ENCODE measurements around the gene CAMKK1. TPM values are rescaled to one million over a fixed set of nuclear protein-coding genes. Genes with fewer than 3 reads are reported as not detected.

CAMKK1 gene
- total and polyA plus RNA-seq, 2 donors (not counting 3 experiments of a cell fraction or from before 2014, with no cell fraction given): 4.5 to 6.1 TPM

DNA sequence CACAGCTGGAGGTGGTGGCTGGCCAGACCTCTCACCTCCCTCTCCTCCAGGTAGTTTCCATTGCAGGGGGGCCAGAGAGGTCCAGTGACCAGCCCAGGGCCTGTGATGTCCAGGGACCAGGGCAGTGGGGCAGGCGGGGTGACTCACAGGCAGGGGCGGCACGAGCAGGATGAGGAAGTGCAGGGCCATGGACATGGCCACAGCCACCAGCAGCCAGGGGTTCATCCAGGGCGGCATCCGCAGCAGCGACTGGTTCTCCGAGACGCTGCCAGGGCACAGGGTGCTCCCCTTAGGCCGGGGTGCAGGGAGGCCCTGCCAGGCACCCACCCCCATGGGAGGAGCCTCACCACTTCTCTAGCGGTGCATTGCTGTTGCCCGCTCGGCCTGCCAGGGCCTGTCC lies 36.3 kb upstream of the CAMKK1 start:
- ChIA-PET CTCF (interaction anchor here (2.6 kb wide), 1 partner anchor 16 kb away, joined by 17 read pairs; no protein-coding TSS in a partner anchor), POLR2A (no interaction called here)
- Histone ChIP-seq H3K27ac (ENCODE audit: insufficient read depth, low read depth, low read length) (no peak overlapping the region), H3K9ac (replicated peaks; ENCODE audit: extremely low read depth, insufficient read depth, low read length) (no peak overlapping the region), H4K20me1 (replicated peaks; ENCODE audit: control insufficient read depth, extremely low read depth, insufficient read depth, low read length) (no peaks in the 10 kb centered on the region), H3K27me3 (ENCODE audit: control insufficient read depth in 2 of 2, insufficient read depth in 2 of 2, low read length in 2 of 2) (no peaks in the 10 kb centered on the region), H3K9me3 (replicated peaks; ENCODE audit: control insufficient read depth, insufficient read depth, low read length) (no peaks in the 10 kb centered on the region), H3K4me3 (replicated peaks in 1 of 3; ENCODE audit: insufficient read depth in 1 of 3, low read depth in 1 of 3, low read length in 3 of 3) (no peak overlapping the region), H3K79me2 (ENCODE audit: control insufficient read depth, insufficient read depth, low read length) (no peaks in the 10 kb centered on the region), H2AFZ (ENCODE audit: low read depth, low read length) (no peak overlapping the region), H3K4me1 (ENCODE audit: control insufficient read depth, extremely low read depth, insufficient read depth, low read length) (no peaks in the 10 kb centered on the region), H3K9me1 (replicated peaks; ENCODE audit: control insufficient read depth, extremely low read depth, insufficient read depth, low read length) (no peaks in the 10 kb centered on the region), H3K36me3 (ENCODE audit: control insufficient read depth in 2 of 2, extremely low read depth in 1 of 2, insufficient read depth in 2 of 2, low read length in 2 of 2) (no peaks in the 10 kb centered on the region), H3K4me2 (ENCODE audit: insufficient read depth, low read length) (no peak overlapping the region)
- dilution Hi-C loops (cut with MboI; ENCODE audit: extremely low pct_ligation_motif_present, low sequenced_read_pairs): no loop called here
- DNase-seq (ENCODE audit: low read depth, low spot score) (no peak), FAIRE-seq (no peak)
- intact Hi-C loops (cut with micrococcal nuclease): no loop called here
- no TSS peak for BruUV-seq (replicated peaks)
- no peak for TF ChIP-seq GATA2 (IDR thresholded peaks at IDR 0.05; ENCODE audit: insufficient read depth, insufficient read length, low read depth, low read length)
- no peak for TF ChIP-seq POLR2A (IDR thresholded peaks at IDR 0.05; ENCODE audit: low read depth, low read length)
- TF ChIP-seq FOS (IDR thresholded peaks at IDR 0.05; ENCODE audit: borderline replicate concordance, insufficient read depth, low read length): no peak
- no peak for TF ChIP-seq POLR2AphosphoS5 (IDR thresholded peaks at IDR 0.05; ENCODE audit: insufficient read depth, low read depth, low read length)
- TF ChIP-seq, protein P1, sequence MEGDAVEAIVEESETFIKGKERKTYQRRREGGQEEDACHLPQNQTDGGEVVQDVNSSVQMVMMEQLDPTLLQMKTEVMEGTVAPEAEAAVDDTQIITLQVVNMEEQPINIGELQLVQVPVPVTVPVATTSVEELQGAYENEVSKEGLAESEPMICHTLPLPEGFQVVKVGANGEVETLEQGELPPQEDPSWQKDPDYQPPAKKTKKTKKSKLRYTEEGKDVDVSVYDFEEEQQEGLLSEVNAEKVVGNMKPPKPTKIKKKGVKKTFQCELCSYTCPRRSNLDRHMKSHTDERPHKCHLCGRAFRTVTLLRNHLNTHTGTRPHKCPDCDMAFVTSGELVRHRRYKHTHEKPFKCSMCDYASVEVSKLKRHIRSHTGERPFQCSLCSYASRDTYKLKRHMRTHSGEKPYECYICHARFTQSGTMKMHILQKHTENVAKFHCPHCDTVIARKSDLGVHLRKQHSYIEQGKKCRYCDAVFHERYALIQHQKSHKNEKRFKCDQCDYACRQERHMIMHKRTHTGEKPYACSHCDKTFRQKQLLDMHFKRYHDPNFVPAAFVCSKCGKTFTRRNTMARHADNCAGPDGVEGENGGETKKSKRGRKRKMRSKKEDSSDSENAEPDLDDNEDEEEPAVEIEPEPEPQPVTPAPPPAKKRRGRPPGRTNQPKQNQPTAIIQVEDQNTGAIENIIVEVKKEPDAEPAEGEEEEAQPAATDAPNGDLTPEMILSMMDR (IDR thresholded peaks at IDR 0.05; ENCODE audit: extremely low read depth in 1 of 2, insufficient read depth in 1 of 2, low read depth in 1 of 2, low read length in 2 of 2): no peak
- TF ChIP-seq MYC (IDR thresholded peaks at IDR 0.05; ENCODE audit: low read depth, low read length): no peak

DNA sequence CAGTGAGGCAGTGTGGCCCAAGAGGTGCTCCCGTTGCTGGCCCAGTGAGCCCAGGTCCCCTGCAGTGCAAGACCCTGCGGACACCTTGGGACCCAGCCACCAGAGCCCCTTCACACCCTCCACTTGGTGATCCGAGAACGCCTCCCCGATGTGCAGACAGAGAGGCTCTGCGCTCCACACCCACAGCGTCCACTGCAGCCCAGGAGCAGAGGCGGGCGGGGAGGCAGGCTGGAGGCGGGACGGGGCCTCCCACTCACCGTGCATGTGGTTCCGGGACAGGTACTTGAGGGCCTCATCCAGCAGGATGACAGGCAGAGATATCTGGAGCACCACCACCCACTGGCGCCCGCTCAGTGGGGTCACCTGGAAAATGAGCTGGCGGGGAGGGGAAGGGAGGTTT lies 35.6 kb upstream of the CAMKK1 start:
- DNase-seq (ENCODE audit: low read depth, low spot score) (no peak), FAIRE-seq (no peak)
- Histone ChIP-seq H2AFZ (ENCODE audit: low read depth, low read length) (no peak overlapping the region), H3K4me1 (ENCODE audit: control insufficient read depth, extremely low read depth, insufficient read depth, low read length) (no peaks in the 10 kb centered on the region), H3K27ac (ENCODE audit: insufficient read depth, low read depth, low read length) (no peak overlapping the region), H3K9me3 (replicated peaks; ENCODE audit: control insufficient read depth, insufficient read depth, low read length) (no peaks in the 10 kb centered on the region), H3K9me1 (replicated peaks; ENCODE audit: control insufficient read depth, extremely low read depth, insufficient read depth, low read length) (no peaks in the 10 kb centered on the region), H3K4me2 (ENCODE audit: insufficient read depth, low read length) (no peak overlapping the region), H3K27me3 (ENCODE audit: control insufficient read depth in 2 of 2, insufficient read depth in 2 of 2, low read length in 2 of 2) (no peaks in the 10 kb centered on the region), H3K9ac (replicated peaks; ENCODE audit: extremely low read depth, insufficient read depth, low read length) (no peak overlapping the region), H3K4me3 (replicated peaks in 1 of 3; ENCODE audit: insufficient read depth in 1 of 3, low read depth in 1 of 3, low read length in 3 of 3) (no peak overlapping the region), H3K79me2 (ENCODE audit: control insufficient read depth, insufficient read depth, low read length) (no peaks in the 10 kb centered on the region), H4K20me1 (replicated peaks; ENCODE audit: control insufficient read depth, extremely low read depth, insufficient read depth, low read length) (no peaks in the 10 kb centered on the region), H3K36me3 (ENCODE audit: control insufficient read depth in 2 of 2, extremely low read depth in 1 of 2, insufficient read depth in 2 of 2, low read length in 2 of 2) (no peaks in the 10 kb centered on the region)
- intact Hi-C loops (cut with micrococcal nuclease): no loop called here
- TF ChIP-seq, protein P2, sequence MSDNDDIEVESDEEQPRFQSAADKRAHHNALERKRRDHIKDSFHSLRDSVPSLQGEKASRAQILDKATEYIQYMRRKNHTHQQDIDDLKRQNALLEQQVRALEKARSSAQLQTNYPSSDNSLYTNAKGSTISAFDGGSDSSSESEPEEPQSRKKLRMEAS (IDR thresholded peaks at IDR 0.05; ENCODE audit: insufficient read depth, insufficient read length): no peak
- TF ChIP-seq GATA2 (IDR thresholded peaks at IDR 0.05; ENCODE audit: insufficient read depth, insufficient read length, low read depth, low read length) (no peak), EZH2 (IDR thresholded peaks at IDR 0.05; ENCODE audit: borderline replicate concordance, low read depth, low read length, severe bottlenecking) (no peak), MYC (IDR thresholded peaks at IDR 0.05; ENCODE audit: low read depth, low read length) (no peak), JUN (IDR thresholded peaks at IDR 0.05; ENCODE audit: borderline replicate concordance, insufficient read depth, insufficient read length, low read depth) (no peak), POLR2AphosphoS5 (IDR thresholded peaks at IDR 0.05; ENCODE audit: insufficient read depth, low read depth, low read length) (no peak), POLR2A (IDR thresholded peaks at IDR 0.05; ENCODE audit: low read depth, low read length) (no peak), FOS (IDR thresholded peaks at IDR 0.05; ENCODE audit: borderline replicate concordance, insufficient read depth, low read length) (no peak)
- TF ChIP-seq, protein P1 (IDR thresholded peaks at IDR 0.05; ENCODE audit: extremely low read depth in 1 of 2, insufficient read depth in 1 of 2, low read depth in 1 of 2, low read length in 2 of 2): no peak
- dilution Hi-C loops (cut with MboI; ENCODE audit: extremely low pct_ligation_motif_present, low sequenced_read_pairs): no loop called here
- BruUV-seq (replicated peaks): no TSS peak
- POLR2A ChIA-PET: no interaction called here
- CTCF ChIA-PET: interaction anchor here (1.2 to 2.6 kb wide), 2 partner anchors 15 to 20 kb away, joined by 4 to 17 read pairs; no protein-coding TSS in a partner anchor

All from endothelial cell of umbilical vein (primary cell).